ENCODE results near the gene CARD9. TPM values are rescaled to one million over a fixed set of nuclear protein-coding genes. Genes with fewer than 3 reads are reported as not detected.

Gene CARD9
- total RNA-seq, 1 experiment from 2014 or later: 14.0 TPM

DNA sequence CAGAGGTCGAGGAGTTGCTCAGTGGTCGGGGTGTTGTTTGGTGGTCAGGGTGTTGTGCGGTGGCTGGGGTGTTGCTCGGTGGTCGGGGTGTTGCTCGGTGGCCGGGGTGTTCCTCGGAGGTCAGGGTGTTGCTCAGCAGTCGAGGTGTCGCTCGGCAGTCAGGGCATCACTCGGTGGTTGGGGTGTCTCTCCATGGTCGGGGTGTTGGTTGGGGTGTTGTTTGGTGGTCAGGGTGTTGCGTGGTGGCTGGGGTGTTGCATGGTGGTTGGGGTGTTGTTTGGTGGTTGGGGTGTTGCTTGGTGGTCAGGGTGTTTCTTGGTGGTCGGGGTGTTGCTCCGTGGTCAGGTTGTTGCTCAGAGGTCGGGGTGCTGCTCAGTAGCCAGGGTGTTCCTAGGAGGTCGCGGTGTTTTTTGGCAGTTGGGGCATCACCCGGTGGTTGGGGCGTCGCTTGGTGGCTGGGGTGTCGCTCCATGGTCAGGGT is 57.2 kb downstream of the CARD9 start:
- no TSS peak for BruUV-seq (replicated peaks)

DNA sequence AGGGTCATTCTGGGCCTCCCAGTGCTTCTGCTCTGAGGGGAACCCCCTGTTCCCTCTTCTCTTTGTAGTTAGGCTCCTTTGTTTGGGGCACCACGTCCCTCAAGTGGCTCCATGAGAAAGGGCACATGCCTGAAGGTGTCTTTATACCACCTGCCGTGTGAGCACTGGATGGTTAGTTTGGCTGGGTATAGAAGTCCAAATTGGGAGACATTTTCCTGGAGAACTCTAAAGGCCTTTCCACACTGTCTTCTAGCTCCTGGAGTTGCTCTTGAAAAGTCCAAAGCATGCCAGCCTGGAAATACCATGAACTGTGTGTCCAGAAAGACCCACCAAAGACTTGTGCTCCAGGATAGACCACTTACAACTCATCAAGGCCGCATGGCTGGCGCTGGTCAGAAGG is 58.5 kb downstream of the CARD9 start:
- H3K79me2 ChIP-seq (ENCODE audit: low read depth): no peaks in the 10 kb centered on the region
- TF ChIP-seq EZH2 (IDR thresholded peaks at IDR 0.05; ENCODE audit: low read depth): no peak
- TF ChIP-seq, protein P1, sequence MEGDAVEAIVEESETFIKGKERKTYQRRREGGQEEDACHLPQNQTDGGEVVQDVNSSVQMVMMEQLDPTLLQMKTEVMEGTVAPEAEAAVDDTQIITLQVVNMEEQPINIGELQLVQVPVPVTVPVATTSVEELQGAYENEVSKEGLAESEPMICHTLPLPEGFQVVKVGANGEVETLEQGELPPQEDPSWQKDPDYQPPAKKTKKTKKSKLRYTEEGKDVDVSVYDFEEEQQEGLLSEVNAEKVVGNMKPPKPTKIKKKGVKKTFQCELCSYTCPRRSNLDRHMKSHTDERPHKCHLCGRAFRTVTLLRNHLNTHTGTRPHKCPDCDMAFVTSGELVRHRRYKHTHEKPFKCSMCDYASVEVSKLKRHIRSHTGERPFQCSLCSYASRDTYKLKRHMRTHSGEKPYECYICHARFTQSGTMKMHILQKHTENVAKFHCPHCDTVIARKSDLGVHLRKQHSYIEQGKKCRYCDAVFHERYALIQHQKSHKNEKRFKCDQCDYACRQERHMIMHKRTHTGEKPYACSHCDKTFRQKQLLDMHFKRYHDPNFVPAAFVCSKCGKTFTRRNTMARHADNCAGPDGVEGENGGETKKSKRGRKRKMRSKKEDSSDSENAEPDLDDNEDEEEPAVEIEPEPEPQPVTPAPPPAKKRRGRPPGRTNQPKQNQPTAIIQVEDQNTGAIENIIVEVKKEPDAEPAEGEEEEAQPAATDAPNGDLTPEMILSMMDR (conservative IDR thresholded peaks at IDR 0.05): no peak
- no peak for DNase-seq
- intact Hi-C loops (cut with micrococcal nuclease; ENCODE audit: unreplicated experiment): loop anchor here (5.0 to 10.0 kb wide), 2 partner anchors 57 to 320 kb away; partner anchors contain the start of gene CARD9
- no peak overlapping the region for H3K4me2 ChIP-seq
- CTCF ChIA-PET: interaction anchor here (0.6 kb wide), 1 partner anchor 9 kb away, joined by 6 read pairs; no protein-coding TSS in a partner anchor
- no peaks in the 10 kb centered on the region for H3K9me2 ChIP-seq (ENCODE audit: insufficient read depth)
- no peak overlapping the region for H3K27ac ChIP-seq
- peaks cover 10% of the 10 kb centered on the region for H3K4me1 ChIP-seq (replicated peaks; ENCODE audit: insufficient read depth)
- no peaks in the 10 kb centered on the region for H4K20me1 ChIP-seq (ENCODE audit: insufficient read depth)
- no TSS peak for BruUV-seq (replicated peaks)
- no peaks in the 10 kb centered on the region for H3K9me3 ChIP-seq (ENCODE audit: insufficient read depth, low read depth)
- H3K36me3 ChIP-seq (ENCODE audit: low read depth): no peaks in the 10 kb centered on the region
- peaks cover 7% of the 10 kb centered on the region; the same call in 1 of the 2 replicates for H3K27me3 ChIP-seq (ENCODE audit: insufficient read depth, low read depth)
- POLR2A ChIA-PET (ENCODE audit: unreplicated experiment): no interaction called here
- no peak overlapping the region for H3K4me3 ChIP-seq
- H3F3A ChIP-seq (ENCODE audit: insufficient read depth, low read depth): peaks cover 2% of the 10 kb centered on the region; the same call in 1 of the 2 replicates
- no peak overlapping the region for H2AFZ ChIP-seq

More for the DNA sequence above, 57.2 kb downstream of the CARD9 start:
- no peaks in the 10 kb centered on the region for H4K20me1 ChIP-seq (ENCODE audit: insufficient read depth)
- peaks cover 7% of the 10 kb centered on the region for H3K4me1 ChIP-seq (replicated peaks; ENCODE audit: insufficient read depth)
- POLR2A ChIA-PET (ENCODE audit: unreplicated experiment): no interaction called here
- no peaks in the 10 kb centered on the region for H3K36me3 ChIP-seq (ENCODE audit: low read depth)
- CTCF ChIA-PET: no interaction called here
- peaks cover 7% of the 10 kb centered on the region; the same call in 1 of the 2 replicates for H3K27me3 ChIP-seq (ENCODE audit: insufficient read depth, low read depth)
- H3K79me2 ChIP-seq (ENCODE audit: low read depth): no peaks in the 10 kb centered on the region
- intact Hi-C loops (cut with micrococcal nuclease; ENCODE audit: unreplicated experiment): loop anchor here (10.0 kb wide), 1 partner anchor 318 kb away; no protein-coding TSS in a partner anchor
- no peaks in the 10 kb centered on the region for H3F3A ChIP-seq (ENCODE audit: insufficient read depth, low read depth)
- H3K4me3 ChIP-seq: no peak overlapping the region
- H3K9me2 ChIP-seq (ENCODE audit: insufficient read depth): no peaks in the 10 kb centered on the region
- H2AFZ ChIP-seq: no peak overlapping the region
- TF ChIP-seq EZH2 (IDR thresholded peaks at IDR 0.05; ENCODE audit: low read depth): no peak
- TF ChIP-seq, protein P1 (conservative IDR thresholded peaks at IDR 0.05): no peak
- no peaks in the 10 kb centered on the region for H3K9me3 ChIP-seq (ENCODE audit: insufficient read depth, low read depth)
- no peak overlapping the region for H3K27ac ChIP-seq
- H3K4me2 ChIP-seq: no peak overlapping the region
- no peak for DNase-seq

DNA sequence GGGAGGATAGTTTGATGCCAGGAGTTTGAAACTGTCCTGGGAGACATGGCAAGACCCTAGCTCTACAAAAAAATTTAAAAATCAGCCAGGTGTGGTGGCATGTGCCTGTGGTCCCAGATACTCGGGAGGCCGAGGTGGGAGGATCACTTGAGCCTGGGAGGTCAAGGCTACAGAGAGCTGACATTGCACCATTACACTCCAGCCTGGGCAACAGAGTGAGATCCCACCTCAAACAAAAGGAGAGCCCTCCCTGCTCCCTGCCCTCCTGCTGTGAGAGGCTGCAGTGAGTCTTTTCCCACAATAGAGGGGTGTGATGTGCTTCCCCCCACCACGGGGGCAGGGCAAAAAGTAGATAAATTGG is 59.4 kb downstream of the CARD9 start:
- ChIA-PET CTCF (no interaction called here), POLR2A (ENCODE audit: unreplicated experiment) (no interaction called here)
- H3K9me2 ChIP-seq (ENCODE audit: insufficient read depth): no peaks in the 10 kb centered on the region
- H3K27ac ChIP-seq: no peak overlapping the region
- intact Hi-C loops (cut with micrococcal nuclease; ENCODE audit: unreplicated experiment): loop anchor here (5.0 to 10.0 kb wide), 2 partner anchors 58 to 321 kb away; partner anchors contain the start of gene CARD9
- no peaks in the 10 kb centered on the region for H3K36me3 ChIP-seq (ENCODE audit: low read depth)
- no peak overlapping the region for H3K4me3 ChIP-seq
- H3K9me3 ChIP-seq (ENCODE audit: insufficient read depth, low read depth): no peaks in the 10 kb centered on the region
- no peaks in the 10 kb centered on the region for H4K20me1 ChIP-seq (ENCODE audit: insufficient read depth)
- peaks cover 7% of the 10 kb centered on the region; the same call in 1 of the 2 replicates for H3K27me3 ChIP-seq (ENCODE audit: insufficient read depth, low read depth)
- no peak overlapping the region for H2AFZ ChIP-seq
- no peak for TF ChIP-seq EZH2 (IDR thresholded peaks at IDR 0.05; ENCODE audit: low read depth)
- H3K4me2 ChIP-seq: no peak overlapping the region
- no peak for DNase-seq
- peaks cover 10% of the 10 kb centered on the region for H3K4me1 ChIP-seq (replicated peaks; ENCODE audit: insufficient read depth)
- H3F3A ChIP-seq (ENCODE audit: insufficient read depth, low read depth): peaks cover 6% of the 10 kb centered on the region; the same call in 1 of the 2 replicates
- BruUV-seq (replicated peaks): no TSS peak
- H3K79me2 ChIP-seq (ENCODE audit: low read depth): no peaks in the 10 kb centered on the region

Other genes with a start within 250 kb of the CARD9 start
- gene LHX3, start 168.5 kb downstream of the CARD9 start, total RNA-seq (2021): 0.22 and 0.43 TPM in 2 replicates
- gene QSOX2, start 127.9 kb downstream of the CARD9 start, total RNA-seq (2021): 34.6 and 40.8 TPM in 2 replicates
- gene CCDC187, start 69.6 kb downstream of the CARD9 start, total RNA-seq (2021): 2.7 and 5.2 TPM in 2 replicates
- 5.5 and 9.5 TPM in 2 replicates for gene GPSM1, start 46.1 kb downstream of the CARD9 start, total RNA-seq (2021)
- gene DNLZ, start 9.9 kb downstream of the CARD9 start, total RNA-seq (2021): 9.1 and 19.1 TPM in 2 replicates
- 13.3 and 14.4 TPM in 2 replicates for gene SNAPC4, start 26.5 kb upstream of the CARD9 start, total RNA-seq (2021)
- 67.9 and 82.9 TPM in 2 replicates for gene ENTR1, start 36.9 kb upstream of the CARD9 start, total RNA-seq (2021)
- 78.1 and 86.5 TPM in 2 replicates for gene PMPCA, start 37.0 kb upstream of the CARD9 start, total RNA-seq (2021)
- 18.2 and 22.5 TPM in 2 replicates for gene INPP5E, start 66.2 kb upstream of the CARD9 start, total RNA-seq (2021)
- gene SEC16A, start 109.4 kb upstream of the CARD9 start, total RNA-seq (2021): 81.8 and 90.1 TPM in 2 replicates
- 39.2 and 51.4 TPM in 2 replicates for gene NOTCH1, start 172.4 kb upstream of the CARD9 start, total RNA-seq (2021)

Measured in PC-9 (cell line).